ENCODE measurements around the gene KLF11. TPM values are rescaled to one million over a fixed set of nuclear protein-coding genes. Genes with fewer than 3 reads are reported as not detected.
A peak's percentile ranks its signal among the peaks of the same experiment; 100 is the strongest.

KLF11 gene
- total RNA-seq, 1 experiment from 2014 or later: 21.0 TPM

DNA sequence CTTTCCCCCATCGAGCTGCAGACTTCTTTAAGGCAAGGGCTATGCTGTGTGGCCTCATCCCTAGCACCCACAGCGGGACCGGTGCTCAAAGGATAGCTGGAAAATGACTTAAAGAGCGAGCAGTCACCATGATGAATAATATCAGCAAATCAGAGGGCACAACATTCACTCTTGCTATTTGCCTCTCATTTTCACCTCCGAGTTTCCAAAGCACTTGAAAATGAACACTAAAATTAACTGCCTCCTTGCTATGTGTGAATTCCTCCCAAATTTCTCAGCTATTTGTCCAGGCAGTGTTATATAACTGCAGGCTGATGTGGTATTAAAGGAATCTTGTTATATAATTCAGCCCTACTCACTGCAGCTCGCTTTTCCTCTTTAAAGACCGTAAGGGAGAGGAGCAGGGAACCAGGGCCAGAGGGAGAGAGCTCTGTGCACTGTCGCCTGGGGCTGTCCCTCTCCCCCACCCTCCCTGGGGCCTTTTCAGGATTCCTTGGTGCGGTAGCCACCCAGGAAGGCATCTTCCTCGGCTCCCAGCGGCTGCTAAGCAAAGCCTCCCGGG is 35.4 kb downstream of the KLF11 start:
- Mint-ChIP-seq H3K4me1 (ENCODE audit: low read depth, unreplicated experiment) (peaks cover 5% of the 10 kb centered on the region), H3K27me3 (ENCODE audit: insufficient read depth, unreplicated experiment) (peaks cover 25% of the 10 kb centered on the region), H3K36me3 (ENCODE audit: insufficient read depth, unreplicated experiment) (no peaks in the 10 kb centered on the region), H3K9me3 (ENCODE audit: unreplicated experiment) (no peaks in the 10 kb centered on the region), H3K4me3 (ENCODE audit: unreplicated experiment) (peak overlapping the region; percentile 67), H3K27ac (ENCODE audit: unreplicated experiment) (no peak overlapping the region)
- DNase-seq: no peak
- intact Hi-C loops (cut with micrococcal nuclease; ENCODE audit: unreplicated experiment): loop anchor here (10.0 kb wide), 2 partner anchors 146 to 586 kb away; no protein-coding TSS in a partner anchor
- H3K36me3 ChIP-seq (ENCODE audit: control insufficient read depth, insufficient read depth, low read length): no peaks in the 10 kb centered on the region
- H3K4me3 ChIP-seq (ENCODE audit: low read depth, low read length): no peak overlapping the region
- no peaks in the 10 kb centered on the region for H3K9me3 ChIP-seq
- TF ChIP-seq, protein P1, sequence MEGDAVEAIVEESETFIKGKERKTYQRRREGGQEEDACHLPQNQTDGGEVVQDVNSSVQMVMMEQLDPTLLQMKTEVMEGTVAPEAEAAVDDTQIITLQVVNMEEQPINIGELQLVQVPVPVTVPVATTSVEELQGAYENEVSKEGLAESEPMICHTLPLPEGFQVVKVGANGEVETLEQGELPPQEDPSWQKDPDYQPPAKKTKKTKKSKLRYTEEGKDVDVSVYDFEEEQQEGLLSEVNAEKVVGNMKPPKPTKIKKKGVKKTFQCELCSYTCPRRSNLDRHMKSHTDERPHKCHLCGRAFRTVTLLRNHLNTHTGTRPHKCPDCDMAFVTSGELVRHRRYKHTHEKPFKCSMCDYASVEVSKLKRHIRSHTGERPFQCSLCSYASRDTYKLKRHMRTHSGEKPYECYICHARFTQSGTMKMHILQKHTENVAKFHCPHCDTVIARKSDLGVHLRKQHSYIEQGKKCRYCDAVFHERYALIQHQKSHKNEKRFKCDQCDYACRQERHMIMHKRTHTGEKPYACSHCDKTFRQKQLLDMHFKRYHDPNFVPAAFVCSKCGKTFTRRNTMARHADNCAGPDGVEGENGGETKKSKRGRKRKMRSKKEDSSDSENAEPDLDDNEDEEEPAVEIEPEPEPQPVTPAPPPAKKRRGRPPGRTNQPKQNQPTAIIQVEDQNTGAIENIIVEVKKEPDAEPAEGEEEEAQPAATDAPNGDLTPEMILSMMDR (IDR thresholded peaks at IDR 0.05; ENCODE audit: insufficient read depth in 1 of 2, low read depth in 1 of 2, low read length in 1 of 2, severe bottlenecking in 1 of 2, unreplicated experiment in 1 of 2): no peak
- POLR2A ChIA-PET: no interaction called here
- no TSS peak for BruUV-seq (replicated peaks)
- CTCF ChIA-PET: interaction anchor here (0.9 to 2.0 kb wide), 5 partner anchors 13 to 356 kb away, joined by 3 to 11 read pairs (median 5); no protein-coding TSS in a partner anchor
- peaks cover 6% of the 10 kb centered on the region; the same call in 1 of the 2 replicates for H3K4me1 ChIP-seq
- no peaks in the 10 kb centered on the region for H3K27me3 ChIP-seq (replicated peaks; ENCODE audit: control insufficient read depth, insufficient read depth, low read length)

DNA sequence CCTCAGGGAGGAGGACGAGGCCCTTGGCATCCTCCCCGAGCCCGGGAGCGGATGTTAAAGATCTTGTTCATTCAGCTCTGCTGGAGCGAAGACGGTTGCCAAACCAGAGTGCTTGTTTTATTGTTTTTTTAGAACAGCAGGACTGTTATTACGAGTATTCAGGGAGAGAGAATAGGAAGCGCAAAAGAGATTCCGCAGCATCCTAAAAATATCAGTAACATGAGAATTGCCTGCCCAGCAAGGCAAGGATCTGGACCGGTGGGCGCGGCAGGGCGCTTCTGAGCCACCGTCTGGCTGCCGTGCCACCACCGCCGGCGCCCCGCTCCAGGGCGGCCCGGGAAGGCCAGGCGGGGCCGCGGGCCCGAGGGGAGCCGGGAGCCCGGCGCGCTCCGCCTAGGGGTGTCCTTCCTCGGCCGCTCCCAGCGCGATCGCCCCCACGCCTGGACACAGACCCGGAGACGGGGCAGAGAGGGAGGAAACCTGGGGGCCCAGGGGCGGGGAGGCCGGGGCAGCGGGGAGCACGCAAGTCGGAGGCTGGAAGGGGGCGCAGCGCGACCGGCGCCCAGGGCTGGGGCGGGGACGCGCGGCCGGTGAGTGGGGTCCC is 36.0 kb downstream of the KLF11 start:
- Histone ChIP-seq H3K4me3 (ENCODE audit: low read depth, low read length) (peak overlapping the region; percentile 55), H3K4me1 (peaks cover 11% of the 10 kb centered on the region; the same call in 1 of the 2 replicates), H3K36me3 (ENCODE audit: control insufficient read depth, insufficient read depth, low read length) (no peaks in the 10 kb centered on the region), H3K9me3 (no peaks in the 10 kb centered on the region), H3K27me3 (replicated peaks; ENCODE audit: control insufficient read depth, insufficient read depth, low read length) (no peaks in the 10 kb centered on the region)
- intact Hi-C loops (cut with micrococcal nuclease; ENCODE audit: unreplicated experiment): loop anchor here (10.0 kb wide), 2 partner anchors 145 to 585 kb away; no protein-coding TSS in a partner anchor
- ChIA-PET POLR2A (no interaction called here), CTCF (interaction anchor here (1.2 to 2.0 kb wide), 4 partner anchors 12 to 356 kb away, joined by 3 to 11 read pairs (median 6); no protein-coding TSS in a partner anchor)
- Mint-ChIP-seq H3K27me3 (ENCODE audit: insufficient read depth, unreplicated experiment) (peaks cover 22% of the 10 kb centered on the region), H3K27ac (ENCODE audit: unreplicated experiment) (no peak overlapping the region), H3K4me1 (ENCODE audit: low read depth, unreplicated experiment) (peaks cover 4% of the 10 kb centered on the region), H3K36me3 (ENCODE audit: insufficient read depth, unreplicated experiment) (no peaks in the 10 kb centered on the region), H3K9me3 (ENCODE audit: unreplicated experiment) (no peaks in the 10 kb centered on the region), H3K4me3 (ENCODE audit: unreplicated experiment) (peak overlapping the region; percentile 67)
- no TSS peak for BruUV-seq (replicated peaks)
- peak in 1 of 2 experiments; percentile 47 for DNase-seq
- TF ChIP-seq, protein P1 (IDR thresholded peaks at IDR 0.05; ENCODE audit: insufficient read depth in 1 of 2, low read depth in 1 of 2, low read length in 1 of 2, severe bottlenecking in 1 of 2, unreplicated experiment in 1 of 2): no peak

DNA sequence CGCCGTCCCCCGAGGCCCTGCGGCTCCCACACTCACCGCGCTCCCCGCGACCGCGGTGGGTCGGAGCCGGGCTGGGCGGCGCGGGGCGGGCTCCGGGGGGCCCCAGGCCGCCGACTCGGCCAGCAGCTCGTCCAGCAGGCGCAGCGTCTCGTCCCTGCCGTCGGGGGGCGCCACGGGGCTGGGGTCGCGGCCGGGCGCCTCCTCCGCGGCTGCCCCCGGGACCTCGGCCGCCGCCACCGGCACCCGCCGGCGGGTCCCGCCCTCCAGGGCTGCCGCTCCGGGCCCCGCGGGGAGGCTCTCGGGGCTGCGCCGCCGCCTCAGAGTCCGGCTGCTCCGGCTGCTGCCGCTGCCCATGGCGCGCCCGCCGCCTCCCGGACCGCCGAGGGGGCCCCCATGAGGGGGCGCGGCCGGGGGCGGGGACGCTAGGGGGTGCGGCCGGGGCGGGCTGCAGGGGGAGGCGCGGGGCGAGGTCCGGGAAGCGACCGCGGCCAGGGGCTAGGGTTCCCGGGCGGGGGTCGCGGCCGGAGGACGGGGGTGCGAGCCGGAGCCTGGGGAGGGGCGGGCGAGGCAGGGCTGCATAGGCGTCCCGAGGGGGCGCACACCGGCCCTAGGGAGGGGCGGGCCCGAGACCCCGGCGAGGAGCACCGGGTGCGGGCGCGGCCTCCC is 36.7 kb downstream of the KLF11 start, which contains the start of gene CYS1:
Gene CYS1, minus strand, starts transcription at position 542 of the 666 bp plus-strand sequence. Its CDS starts 188 bp downstream, at position 354.
- Mint-ChIP-seq H3K36me3 (ENCODE audit: insufficient read depth, unreplicated experiment) (no peaks in the 10 kb centered on the region), H3K9me3 (ENCODE audit: unreplicated experiment) (no peaks in the 10 kb centered on the region), H3K4me1 (ENCODE audit: low read depth, unreplicated experiment) (peaks cover 7% of the 10 kb centered on the region), H3K27ac (ENCODE audit: unreplicated experiment) (no peak within 1 kb of the TSS), H3K27me3 (ENCODE audit: insufficient read depth, unreplicated experiment) (peaks cover 25% of the 10 kb centered on the region), H3K4me3 (ENCODE audit: unreplicated experiment) (peak within 1 kb of the TSS; percentile 67)
- Histone ChIP-seq H3K27me3 (replicated peaks; ENCODE audit: control insufficient read depth, insufficient read depth, low read length) (no peaks in the 10 kb centered on the region), H3K4me1 (peaks cover 13% of the 10 kb centered on the region; the same call in 1 of the 2 replicates), H3K36me3 (ENCODE audit: control insufficient read depth, insufficient read depth, low read length) (no peaks in the 10 kb centered on the region), H3K4me3 (ENCODE audit: low read depth, low read length) (peak within 1 kb of the TSS; percentile 55), H3K9me3 (no peaks in the 10 kb centered on the region)
- peak in 1 of 2 experiments; percentile 73 for DNase-seq
- intact Hi-C loops (cut with micrococcal nuclease; ENCODE audit: unreplicated experiment): loop anchor here (1.0 to 10.0 kb wide), 3 partner anchors 17 to 585 kb away; no protein-coding TSS in a partner anchor
- ChIA-PET CTCF (interaction anchor here (1.3 to 2.0 kb wide), 3 partner anchors 12 to 355 kb away, joined by 5 to 11 read pairs (median 8); no protein-coding TSS in a partner anchor), POLR2A (no interaction called here)
- BruUV-seq (replicated peaks): no TSS peak
- TF ChIP-seq, protein P1 (IDR thresholded peaks at IDR 0.05; ENCODE audit: insufficient read depth in 1 of 2, low read depth in 1 of 2, low read length in 1 of 2, severe bottlenecking in 1 of 2, unreplicated experiment in 1 of 2): peak in 1 of 2 experiments; percentile 33

Data from Caco-2 (cell line).